Liver (tissue), 3 donors: ENCODE data around the gene ANKRA2.

Source experiments
- CTCF ChIP-seq: fragments of 150-350 bp; IDR thresholded peaks from 2 replicates; pipeline ENCODE4 v1.5.1; 2017; ENCODE audit warnings: improper control_type of control experiment, low read depth, low read length; ENCODE audit not compliant: missing input control
- EGR1 ChIP-seq, 2 donors: IDR thresholded peaks; 2 replicates each; pipeline ENCODE4 v1.6.1; 2016 to 2018; ENCODE audit warnings: antibody characterized with exemption in 2 of 2, low read depth in 2 of 2
- RAD21 ChIP-seq, 2 donors: IDR thresholded peaks; 2 replicates each; pipeline ENCODE4 v1.6.1; 2016; ENCODE audit warnings: antibody characterized with exemption in 2 of 2, mild to moderate bottlenecking in 2 of 2
- YY1 ChIP-seq: IDR thresholded peaks from 2 replicates; pipeline ENCODE4 v1.6.1; 2016; ENCODE audit warnings: antibody characterized with exemption, mild to moderate bottlenecking
- ZBTB33 ChIP-seq: IDR thresholded peaks from 2 replicates; pipeline ENCODE4 v1.6.1; 2016; ENCODE audit warnings: antibody characterized with exemption
- donor health status: healthy.
- donor health status: healthy.

DNA sequence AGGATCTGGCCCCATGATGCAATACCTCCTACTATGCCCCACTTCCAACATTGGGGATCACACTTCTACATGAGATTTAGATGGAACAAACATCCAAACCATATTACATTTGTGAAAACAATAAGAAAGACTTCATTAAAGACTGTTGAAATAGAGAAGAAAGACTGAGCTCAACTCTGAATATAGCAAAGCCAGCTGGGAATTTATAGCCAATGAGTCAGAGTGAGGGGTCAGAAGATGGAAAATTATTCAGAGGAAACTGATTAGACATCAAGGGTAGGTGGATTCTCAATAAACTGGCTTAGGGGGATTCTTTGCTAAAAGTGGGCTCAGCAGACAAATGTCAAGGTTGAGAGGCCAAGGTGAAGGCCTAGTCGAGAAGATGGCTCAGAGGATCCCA lies 41.6 kb downstream of the ANKRA2 start:
- TF ChIP-seq CTCF (no peak), RAD21 (IDR thresholded peaks at IDR 0.05) (no peak), EGR1 (IDR thresholded peaks at IDR 0.05; ENCODE audit: low read depth in 2 of 2) (no peak), YY1 (no peak), ZBTB33 (no peak)
